ENCODE results near the gene SRP68. TPM values are rescaled to one million over a fixed set of nuclear protein-coding genes. Genes with fewer than 3 reads are reported as not detected.
"Not testable (repeated sequence)": the region's sequence is repeated elsewhere in the genome, so short reads cannot be mapped to it uniquely, and the experiment has no call there.

Gene SRP68
- total RNA-seq, 1 donor from 2014 or later: 80.5 TPM

DNA sequence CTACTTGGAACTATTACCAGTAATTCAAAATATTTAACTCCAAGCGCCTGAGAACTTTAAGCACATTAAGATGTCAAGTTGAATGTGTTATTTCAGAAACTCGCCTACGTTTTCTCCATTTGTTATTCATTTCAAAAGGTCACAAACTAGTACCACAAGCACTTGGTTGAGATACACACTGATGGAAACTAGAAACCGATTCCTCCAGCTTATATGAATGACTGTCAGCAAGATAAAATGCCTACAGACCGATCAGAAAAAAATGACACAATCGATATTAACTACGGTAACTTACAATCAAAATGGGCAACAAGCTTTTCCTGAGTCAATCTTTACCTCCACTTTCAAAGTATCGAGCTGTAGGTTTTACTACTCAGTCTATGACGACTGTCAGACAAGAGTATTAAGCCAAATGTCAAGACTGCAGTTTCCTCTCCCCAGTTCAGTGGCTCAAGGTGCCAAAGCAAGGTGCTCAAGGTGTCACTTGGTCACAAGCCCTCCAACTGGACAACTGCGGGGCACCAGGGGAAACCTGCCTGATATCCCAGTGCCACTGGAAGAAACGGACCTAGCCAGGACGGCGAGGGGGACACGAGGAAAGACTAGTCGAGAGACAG lies 678 bp downstream of the SRP68 start:
- Mint-ChIP-seq H3K27ac (peak overlapping the region; percentile 92), H3K4me3 (peak overlapping the region; percentile 96), H3K9me3 (no peaks in the 10 kb centered on the region), H3K4me1 (peaks cover 29% of the 10 kb centered on the region), H3K27me3 (ENCODE audit: low read depth) (peaks cover 32% of the 10 kb centered on the region), H3K36me3 (peaks cover 7% of the 10 kb centered on the region)
- TF ChIP-seq, protein P1, sequence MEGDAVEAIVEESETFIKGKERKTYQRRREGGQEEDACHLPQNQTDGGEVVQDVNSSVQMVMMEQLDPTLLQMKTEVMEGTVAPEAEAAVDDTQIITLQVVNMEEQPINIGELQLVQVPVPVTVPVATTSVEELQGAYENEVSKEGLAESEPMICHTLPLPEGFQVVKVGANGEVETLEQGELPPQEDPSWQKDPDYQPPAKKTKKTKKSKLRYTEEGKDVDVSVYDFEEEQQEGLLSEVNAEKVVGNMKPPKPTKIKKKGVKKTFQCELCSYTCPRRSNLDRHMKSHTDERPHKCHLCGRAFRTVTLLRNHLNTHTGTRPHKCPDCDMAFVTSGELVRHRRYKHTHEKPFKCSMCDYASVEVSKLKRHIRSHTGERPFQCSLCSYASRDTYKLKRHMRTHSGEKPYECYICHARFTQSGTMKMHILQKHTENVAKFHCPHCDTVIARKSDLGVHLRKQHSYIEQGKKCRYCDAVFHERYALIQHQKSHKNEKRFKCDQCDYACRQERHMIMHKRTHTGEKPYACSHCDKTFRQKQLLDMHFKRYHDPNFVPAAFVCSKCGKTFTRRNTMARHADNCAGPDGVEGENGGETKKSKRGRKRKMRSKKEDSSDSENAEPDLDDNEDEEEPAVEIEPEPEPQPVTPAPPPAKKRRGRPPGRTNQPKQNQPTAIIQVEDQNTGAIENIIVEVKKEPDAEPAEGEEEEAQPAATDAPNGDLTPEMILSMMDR (IDR thresholded peaks at IDR 0.05; ENCODE audit: unreplicated experiment): no peak
- DNase-seq (ENCODE audit: low spot score in 2 of 2, unreplicated experiment in 2 of 2): no peak

DNA sequence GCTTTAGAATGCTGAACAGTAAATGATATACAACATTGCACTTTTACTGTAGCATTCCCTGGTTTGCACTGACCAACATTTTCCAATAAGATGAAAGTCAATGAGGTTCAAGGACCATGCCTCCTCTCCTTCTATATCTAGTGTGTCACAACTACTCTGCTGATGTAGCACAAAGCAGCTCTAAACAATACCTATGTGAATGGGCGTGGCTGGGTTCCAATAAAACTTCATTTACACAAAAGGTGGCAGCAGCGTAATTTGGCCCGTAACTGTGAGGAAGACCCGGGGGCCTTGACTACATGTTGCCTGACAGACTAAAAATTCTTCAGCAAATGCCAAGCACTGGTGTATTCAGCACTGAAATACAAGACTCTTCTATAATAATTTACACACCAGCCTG lies 6.5 kb downstream of the SRP68 start:
- Mint-ChIP-seq H3K36me3 (peaks cover 43% of the 10 kb centered on the region), H3K4me3 (no peak overlapping the region), H3K9me3 (no peaks in the 10 kb centered on the region), H3K27ac (no peak overlapping the region), H3K4me1 (peaks cover 4% of the 10 kb centered on the region), H3K27me3 (ENCODE audit: low read depth) (no peaks in the 10 kb centered on the region)
- no peak for DNase-seq (ENCODE audit: low spot score in 2 of 2, unreplicated experiment in 2 of 2)
- TF ChIP-seq, protein P1 (IDR thresholded peaks at IDR 0.05; ENCODE audit: unreplicated experiment): no peak

DNA sequence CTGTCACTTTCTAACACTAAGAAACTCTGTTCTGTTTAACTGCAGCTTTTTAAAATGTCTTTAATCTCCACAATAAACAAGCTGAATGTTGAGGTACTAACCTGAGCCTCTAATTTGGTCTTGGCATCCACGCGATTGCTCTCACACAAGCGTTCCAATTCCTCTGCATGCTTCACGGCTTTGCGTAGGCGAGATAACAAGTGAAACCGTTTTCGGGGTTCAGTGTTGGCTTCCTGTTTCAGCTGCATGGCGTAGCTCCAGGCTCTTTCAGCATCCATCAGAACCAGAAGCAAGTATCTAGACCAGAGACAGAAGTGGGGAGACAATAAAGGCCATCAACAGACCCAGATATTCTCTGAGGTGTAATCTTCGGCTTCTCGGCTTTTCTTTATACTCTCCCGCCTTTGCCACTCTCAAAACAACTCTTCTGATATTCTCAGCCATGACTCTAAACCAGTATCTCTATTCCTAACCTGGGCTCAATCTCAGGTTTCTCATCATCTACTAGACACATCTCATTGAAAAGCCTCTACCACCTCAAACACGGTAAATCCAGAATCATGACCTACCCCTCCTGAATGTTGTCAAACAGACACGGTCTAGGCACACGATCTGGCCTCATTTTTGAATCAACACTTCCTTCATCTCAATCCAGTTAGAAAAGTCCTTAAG lies 8.3 kb downstream of the SRP68 start:
- DNase-seq (ENCODE audit: low spot score in 2 of 2, unreplicated experiment in 2 of 2): no peak
- Mint-ChIP-seq H3K27ac (no peak overlapping the region), H3K4me3 (no peak overlapping the region), H3K9me3 (no peaks in the 10 kb centered on the region), H3K36me3 (peaks cover 52% of the 10 kb centered on the region), H3K4me1 (no peaks in the 10 kb centered on the region), H3K27me3 (ENCODE audit: low read depth) (no peaks in the 10 kb centered on the region)
- TF ChIP-seq, protein P1 (IDR thresholded peaks at IDR 0.05; ENCODE audit: unreplicated experiment): no peak

DNA sequence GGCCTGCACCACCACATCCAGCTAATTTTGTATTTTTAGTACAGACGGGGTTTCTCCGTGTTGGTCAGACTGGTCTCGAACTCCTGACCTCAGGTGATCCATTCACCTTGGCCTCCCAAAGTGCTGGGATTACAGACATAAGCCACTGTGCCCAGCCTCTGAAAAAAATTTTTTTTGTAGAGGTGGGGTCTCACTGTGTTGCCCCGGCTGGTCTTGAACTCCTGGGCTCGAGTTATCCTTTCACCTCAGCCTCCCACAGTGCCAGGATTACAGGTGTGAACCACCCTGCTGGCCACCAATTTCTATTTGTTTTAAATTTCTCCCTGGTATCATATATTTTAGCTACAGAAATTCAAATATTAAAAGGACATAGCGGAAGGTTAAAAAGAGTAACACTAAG lies 14.1 kb downstream of the SRP68 start:
- not testable (repeated sequence) for H3K4me3 Mint-ChIP-seq; DNase-seq (ENCODE audit: low spot score in 2 of 2, unreplicated experiment in 2 of 2); H3K27me3 Mint-ChIP-seq (ENCODE audit: low read depth); H3K9me3 Mint-ChIP-seq; H3K27ac Mint-ChIP-seq; H3K4me1 Mint-ChIP-seq
- peaks cover 49% of the 10 kb centered on the region for H3K36me3 Mint-ChIP-seq

DNA sequence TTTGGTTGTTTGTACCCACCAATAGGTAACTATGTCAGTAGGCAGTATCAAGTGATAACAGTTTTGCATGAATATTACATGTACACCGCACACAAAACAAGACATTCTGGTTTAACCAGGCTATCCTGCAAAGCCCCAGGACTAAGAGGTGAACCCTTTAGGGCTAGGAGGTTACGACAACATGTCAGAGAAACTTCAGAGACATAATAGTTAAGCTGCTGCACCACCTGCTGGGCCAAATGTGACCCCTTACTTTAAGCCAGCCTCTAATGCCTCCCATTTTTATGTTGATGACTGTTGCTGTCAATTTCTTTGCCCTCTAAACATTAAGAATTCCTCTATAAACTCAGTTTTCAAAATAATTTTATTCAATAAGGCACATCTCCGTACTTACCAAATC lies 15.4 kb downstream of the SRP68 start:
- Mint-ChIP-seq H3K27me3 (ENCODE audit: low read depth) (no peaks in the 10 kb centered on the region), H3K4me3 (no peak overlapping the region), H3K4me1 (peaks cover 7% of the 10 kb centered on the region), H3K36me3 (peaks cover 44% of the 10 kb centered on the region), H3K9me3 (no peaks in the 10 kb centered on the region), H3K27ac (no peak overlapping the region)
- TF ChIP-seq, protein P1 (IDR thresholded peaks at IDR 0.05; ENCODE audit: unreplicated experiment): no peak
- no peak for DNase-seq (ENCODE audit: low spot score in 2 of 2, unreplicated experiment in 2 of 2)

DNA sequence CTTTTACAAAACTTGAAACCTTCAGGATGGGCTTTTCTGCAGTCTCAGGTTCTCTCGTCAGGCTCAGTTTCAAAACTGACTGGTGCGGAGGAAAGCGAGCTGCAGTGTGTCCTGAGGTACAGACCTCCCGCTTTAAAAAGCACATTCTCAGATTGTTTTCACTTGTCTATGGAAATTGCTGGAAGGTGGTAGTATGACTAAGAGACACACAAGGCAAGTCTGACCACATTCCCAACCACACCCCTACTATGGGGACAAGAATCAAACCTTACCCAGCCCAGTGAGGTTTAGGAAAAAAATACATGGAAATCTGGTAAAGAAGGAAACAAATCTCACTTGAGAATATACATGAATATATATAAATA lies 18.2 kb downstream of the SRP68 start:
- Mint-ChIP-seq H3K4me3 (no peak overlapping the region), H3K4me1 (peaks cover 10% of the 10 kb centered on the region), H3K27me3 (ENCODE audit: low read depth) (no peaks in the 10 kb centered on the region), H3K9me3 (no peaks in the 10 kb centered on the region), H3K36me3 (peaks cover 42% of the 10 kb centered on the region), H3K27ac (peak overlapping the region; percentile 69)
- no peak for DNase-seq (ENCODE audit: low spot score in 2 of 2, unreplicated experiment in 2 of 2)
- TF ChIP-seq, protein P1 (IDR thresholded peaks at IDR 0.05; ENCODE audit: unreplicated experiment): no peak
